Liver (tissue), 9 donors: ENCODE results near the gene NFIL3. TPM values are rescaled to one million over a fixed set of nuclear protein-coding genes. Genes with fewer than 3 reads are reported as not detected.

Experiments used
- DNase-seq: peaks from one replicate; pipeline ENCODE4 v3.0.0-alpha.2; 2017; ENCODE audit warnings: low spot score
- H3K27ac ChIP-seq, 2 donors: one replicate each; pipeline ENCODE4 v1.7.0; 2013; ENCODE audit warnings: inconsistent platforms in 2 of 2, low read length in 2 of 2, control low read depth in 1 of 2, low read depth in 1 of 2, mild to moderate bottlenecking in 1 of 2
- H3K27me3 ChIP-seq, 4 donors: one replicate each; pipeline versions ENCODE4 v1.6.1 to v1.7.0; 2013; ENCODE audit warnings: low read length in 3 of 4, inconsistent platforms in 1 of 4, mild to moderate bottlenecking in 1 of 4, moderate library complexity in 1 of 4; ENCODE audit not compliant: control insufficient read depth in 4 of 4, insufficient read depth in 4 of 4
- H3K36me3 ChIP-seq, 4 donors: one replicate each; pipeline versions ENCODE4 v1.6.1 to v1.7.0; 2013; ENCODE audit warnings: low read length in 3 of 4, mild to moderate bottlenecking in 3 of 4, low read depth in 1 of 4, moderate library complexity in 1 of 4; ENCODE audit not compliant: control insufficient read depth in 4 of 4, insufficient read depth in 3 of 4
- H3K4me1 ChIP-seq, 4 donors: one replicate each; pipeline versions ENCODE4 v1.6.1 to v1.7.0; 2013; ENCODE audit warnings: low read length in 3 of 4, mild to moderate bottlenecking in 3 of 4, moderate library complexity in 1 of 4; ENCODE audit not compliant: control insufficient read depth in 4 of 4, insufficient read depth in 4 of 4
- H3K4me3 ChIP-seq, 3 donors: one replicate each; pipeline versions ENCODE4 v1.6.1 to v1.7.0; 2013; ENCODE audit warnings: low read length in 3 of 3, control low read depth in 1 of 3, low read depth in 1 of 3, mild to moderate bottlenecking in 1 of 3
- H3K9ac ChIP-seq, 2 donors: one replicate each; pipeline ENCODE4 v1.7.0; 2013; ENCODE audit warnings: low read length in 2 of 2, mild to moderate bottlenecking in 2 of 2, moderate library complexity in 2 of 2, control low read depth in 1 of 2, low read depth in 1 of 2
- H3K9me3 ChIP-seq, 4 donors: one replicate each; pipeline versions ENCODE4 v1.6.1 to v1.7.0; 2013; ENCODE audit warnings: low read length in 3 of 4; ENCODE audit not compliant: control insufficient read depth in 4 of 4
- ATF3 ChIP-seq: IDR thresholded peaks from 2 replicates; pipeline ENCODE4 v1.6.1; 2016; ENCODE audit warnings: antibody characterized with exemption
- EGR1 ChIP-seq, 2 donors: IDR thresholded peaks; 2 replicates each; pipeline ENCODE4 v1.6.1; 2016 to 2018; ENCODE audit warnings: antibody characterized with exemption in 2 of 2, low read depth in 2 of 2
- HNF4A ChIP-seq, 2 donors: conservative IDR thresholded peaks; 2 replicates each; pipeline ENCODE4 v1.6.1; 2016; ENCODE audit warnings: antibody characterized with exemption in 2 of 2, mild to moderate bottlenecking in 2 of 2
- HNF4G ChIP-seq: IDR thresholded peaks from 2 replicates; pipeline ENCODE4 v1.6.1; 2016; ENCODE audit warnings: antibody characterized with exemption
- JUND ChIP-seq, 2 donors: IDR thresholded peaks; 2 replicates each; pipeline ENCODE4 v1.6.1; 2016; ENCODE audit warnings: antibody characterized with exemption in 2 of 2
- MAX ChIP-seq: IDR thresholded peaks from 2 replicates; pipeline ENCODE4 v1.6.1; 2016; ENCODE audit warnings: antibody characterized with exemption
- NR2F2 ChIP-seq: IDR thresholded peaks from 2 replicates; pipeline ENCODE4 v1.6.1; 2016; ENCODE audit warnings: antibody characterized with exemption
- RAD21 ChIP-seq, 2 donors: IDR thresholded peaks; 2 replicates each; pipeline ENCODE4 v1.6.1; 2016; ENCODE audit warnings: antibody characterized with exemption in 2 of 2, mild to moderate bottlenecking in 2 of 2
- REST ChIP-seq: IDR thresholded peaks from 2 replicates; pipeline ENCODE4 v1.6.1; 2016; ENCODE audit warnings: antibody characterized with exemption, mild to moderate bottlenecking
- RXRA ChIP-seq, 2 donors: IDR thresholded peaks; 2 replicates each; pipeline ENCODE4 v1.6.1; 2017 to 2018; ENCODE audit warnings: antibody characterized with exemption in 2 of 2, mild to moderate bottlenecking in 1 of 2
- SP1 ChIP-seq: IDR thresholded peaks from 2 replicates; pipeline ENCODE4 v1.6.1; 2018; ENCODE audit warnings: antibody characterized with exemption, mild to moderate bottlenecking
- YY1 ChIP-seq: IDR thresholded peaks from 2 replicates; pipeline ENCODE4 v1.6.1; 2016; ENCODE audit warnings: antibody characterized with exemption, mild to moderate bottlenecking
- ZBTB33 ChIP-seq: IDR thresholded peaks from 2 replicates; pipeline ENCODE4 v1.6.1; 2016; ENCODE audit warnings: antibody characterized with exemption
- WGBS: extraction: QIAGEN DNeasy Blood & Tissue Kit; methylation state at CpG from one replicate; pipeline ENCODE4 v1.1.7; 2013; 5-methylcytosine and 5-hydroxymethylcytosine counted together
- polyA plus RNA-seq, 2 donors: library from polyadenylated mRNA; stranded (reverse) in 1 of 2; unstranded in 1 of 2; fragments of 200-250 nt in 1 of 2; fragments of >200 nt in 1 of 2; fragmentation: Nextera tagmentation in 1 of 2; extraction: Ambion mirVana in 1 of 2; gene quantifications; one replicate each; pipeline versions ENCODE4 v1.2.1 to v1.2.3, GENCODE V29; 2013 to 2015
- total RNA-seq, 2 donors: library from RNA; depleted of rRNA; stranded (reverse); fragments of >200 nt; gene quantifications; one replicate each; pipeline ENCODE4 v1.2.3, GENCODE V29; 2014
- donor health status: healthy.
- donor health status: healthy.
- donor health status: healthy.
- donor health status: healthy.
- donor health status: healthy.

Gene NFIL3
- total and polyA plus RNA-seq, 4 donors, result 6.6 to 20.2 (median 8.5) TPM

GRCh38 chr9:91408475-91408874 is 15.2 kb downstream of the NFIL3 start:
- no peak overlapping the region for H3K9ac ChIP-seq

More at GRCh38 chr9:91408475-91408874, 15.2 kb downstream of the NFIL3 start:
- DNase-seq, result no peak
- Histone ChIP-seq H3K36me3 (peaks cover 10 to 25% (median 21%) of the 10 kb centered on the region in 4 donors), H3K4me1 (peaks cover 0 to 4% (median 2%) of the 10 kb centered on the region in 4 donors), H3K27me3 (no peaks in the 10 kb centered on the region), H3K9me3 (no peaks in the 10 kb centered on the region), H3K4me3 (no peak overlapping the region), H3K27ac (no peak overlapping the region)
- 96% methylated on average over 1 of the region's 1 CpG for WGBS
- TF ChIP-seq ATF3 (no peak), HNF4A (conservative IDR thresholded peaks at IDR 0.05) (no peak), EGR1 (IDR thresholded peaks at IDR 0.05; ENCODE audit: low read depth in 2 of 2) (no peak), REST (no peak), YY1 (no peak), HNF4G (no peak), RAD21 (IDR thresholded peaks at IDR 0.05) (no peak), ZBTB33 (no peak), JUND (IDR thresholded peaks at IDR 0.05) (no peak), SP1 (no peak), RXRA (IDR thresholded peaks at IDR 0.05) (no peak), MAX (no peak), NR2F2 (no peak)
